ENCODE data around the gene COL11A2.
"Not testable (repeated sequence)": the region's sequence is repeated elsewhere in the genome, so short reads cannot be mapped to it uniquely, and the experiment has no call there.

The COL11A2 gene

DNA sequence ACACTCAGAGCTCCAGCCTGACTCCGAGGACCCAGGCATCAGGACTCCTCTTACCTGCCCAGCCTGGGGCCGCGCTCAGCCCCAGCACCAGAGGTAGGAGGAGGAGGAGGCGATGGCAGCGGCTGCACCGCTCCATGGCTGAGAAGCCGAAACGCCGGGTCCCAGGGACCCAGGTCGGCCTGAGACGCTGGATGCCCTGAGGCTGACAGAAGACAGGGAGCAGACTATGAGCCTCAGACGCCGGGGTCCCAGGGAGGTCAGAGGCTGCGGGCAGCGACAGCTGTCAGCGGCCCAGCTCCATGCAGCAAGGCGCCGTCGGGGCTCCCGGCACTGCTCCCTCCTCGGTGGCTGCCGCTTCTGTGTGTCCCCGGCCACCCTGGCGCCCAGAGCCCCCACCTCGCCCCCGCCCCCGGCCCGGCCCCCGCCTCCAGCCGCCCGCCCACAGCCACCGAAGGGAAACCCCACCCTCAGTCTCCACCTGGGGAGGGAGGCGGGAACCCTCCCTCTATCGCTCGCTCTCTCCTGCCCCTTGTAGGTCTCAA, at the start of gene COL11A2:
Gene COL11A2, minus strand, starts transcription at position 363 of the 542 bp plus-strand sequence. Its CDS starts 227 bp downstream, at position 136.
- DNase-seq (ENCODE audit: low spot score), result no peak

- DNase-seq (ENCODE audit: low spot score), result no peak
Observed at GRCh38 chr6:33241968-33242367, 49.7 kb upstream of the COL11A2 start.

DNA sequence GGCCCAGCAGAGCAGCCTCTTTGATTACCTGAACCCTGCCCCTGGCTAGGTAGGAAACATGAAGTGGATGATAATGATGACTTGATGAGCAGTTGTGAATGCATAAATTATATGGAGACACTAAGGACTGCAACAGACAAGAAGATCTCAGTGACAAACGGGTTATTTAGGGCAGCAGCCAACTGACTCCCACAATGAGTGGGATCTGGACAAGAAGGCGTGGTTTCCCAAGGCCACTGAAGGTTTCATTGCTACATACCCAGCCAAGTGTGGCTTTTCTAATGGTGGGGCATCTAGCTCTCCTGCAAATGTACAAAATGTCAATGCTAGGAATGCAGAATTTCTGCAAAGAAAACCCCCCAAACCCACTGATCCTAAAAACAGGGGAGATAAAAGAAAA, 45.5 kb upstream of the COL11A2 start:
- no peak for DNase-seq (ENCODE audit: low spot score)

GRCh38 chr6:33236852-33237251, 44.6 kb upstream of the COL11A2 start:
- DNase-seq (ENCODE audit: low spot score), result no peak

DNA sequence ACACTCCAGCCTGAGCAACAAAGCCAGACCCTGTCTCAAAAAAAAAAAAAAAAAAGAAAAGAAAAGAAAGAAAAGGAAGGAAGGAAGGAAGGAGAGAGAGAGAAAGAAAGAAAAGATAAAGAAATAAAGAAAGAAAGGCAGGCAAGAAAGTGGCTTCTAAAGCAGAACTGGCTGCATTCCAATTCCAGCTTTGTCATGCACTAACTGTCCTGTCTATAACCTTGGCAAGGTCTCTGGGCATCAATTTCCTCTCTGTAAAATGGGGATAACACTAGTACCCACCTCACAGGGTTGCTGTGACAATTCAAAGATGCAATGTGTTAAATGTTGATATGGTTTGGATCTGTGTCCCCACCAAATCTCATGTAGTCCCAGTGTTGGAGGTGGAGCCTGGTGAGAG, 44.1 kb upstream of the COL11A2 start:
- no peak for DNase-seq (ENCODE audit: low spot score)

GRCh38 chr6:33235221-33235634, 43.0 kb upstream of the COL11A2 start:
- no peak for DNase-seq (ENCODE audit: low spot score)

DNA sequence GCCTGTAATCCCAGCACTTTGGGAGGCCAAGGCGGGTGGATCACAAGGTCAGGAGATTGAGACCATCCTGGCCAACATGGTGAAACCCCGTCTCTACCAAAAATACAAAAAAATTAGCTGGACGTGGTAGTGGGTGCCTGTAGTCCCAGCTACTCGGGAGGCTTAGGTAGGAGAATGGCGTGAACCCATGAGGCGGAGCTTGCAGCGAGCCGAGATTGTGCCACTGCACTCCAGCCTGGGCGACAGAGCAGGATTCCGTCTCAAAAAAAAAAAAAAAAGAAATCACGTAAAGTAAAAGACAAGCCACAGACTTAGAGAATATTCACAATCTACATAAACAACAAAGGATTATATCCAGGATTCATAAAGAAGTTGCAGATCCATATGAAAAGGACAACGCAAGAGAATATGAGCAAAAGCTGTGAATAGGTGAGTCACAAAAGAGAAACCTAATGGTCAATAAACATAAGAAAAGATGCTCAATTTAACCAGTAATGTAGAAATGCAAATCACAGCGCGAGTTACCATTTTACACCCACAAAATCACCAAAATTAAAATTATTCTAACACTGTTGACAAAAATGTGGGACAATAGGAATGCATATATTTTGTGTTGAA, 34.3 kb upstream of the COL11A2 start:
- DNase-seq (ENCODE audit: low spot score), result not testable (repeated sequence)

DNA sequence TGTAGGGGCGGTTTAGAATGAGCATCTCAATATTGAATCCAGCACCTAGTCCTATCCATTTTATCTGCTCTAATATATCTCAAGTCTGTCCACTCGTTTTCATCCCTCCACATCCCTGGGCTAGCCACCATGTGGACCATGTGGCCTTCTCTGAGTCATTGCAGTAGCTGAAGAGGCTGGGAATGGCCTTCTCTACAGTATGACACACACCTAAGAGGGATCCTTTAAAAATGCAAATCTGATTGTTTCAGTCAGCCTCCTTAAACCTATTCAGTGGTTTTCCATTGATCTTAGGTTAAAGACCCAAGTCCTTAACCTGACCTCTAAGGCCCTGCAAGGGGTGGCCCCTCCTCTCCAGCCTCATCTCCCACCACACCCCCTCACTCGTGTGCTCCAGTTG, 25.4 kb upstream of the COL11A2 start:
- DNase-seq (ENCODE audit: low spot score), result peak; percentile 32

DNA sequence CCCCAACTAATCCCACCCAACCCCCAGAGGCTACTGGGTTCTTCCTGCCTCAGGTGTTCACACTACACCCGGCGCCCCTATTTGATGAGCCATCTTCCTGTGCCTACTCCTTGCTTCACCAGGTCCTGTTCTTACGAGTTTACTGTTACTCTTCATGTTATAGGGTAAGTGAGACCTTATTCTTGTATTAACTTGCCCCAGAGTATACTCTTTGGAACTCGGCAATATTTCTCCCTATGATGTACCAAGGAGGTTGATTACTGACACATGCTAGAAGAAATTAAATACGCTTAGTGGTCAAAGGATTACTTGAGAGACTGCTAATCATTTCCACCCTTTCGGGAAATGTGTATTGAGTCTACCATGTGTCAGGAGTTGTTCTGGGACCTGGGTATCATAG, 25.0 kb upstream of the COL11A2 start:
- DNase-seq (ENCODE audit: low spot score), result no peak

DNA sequence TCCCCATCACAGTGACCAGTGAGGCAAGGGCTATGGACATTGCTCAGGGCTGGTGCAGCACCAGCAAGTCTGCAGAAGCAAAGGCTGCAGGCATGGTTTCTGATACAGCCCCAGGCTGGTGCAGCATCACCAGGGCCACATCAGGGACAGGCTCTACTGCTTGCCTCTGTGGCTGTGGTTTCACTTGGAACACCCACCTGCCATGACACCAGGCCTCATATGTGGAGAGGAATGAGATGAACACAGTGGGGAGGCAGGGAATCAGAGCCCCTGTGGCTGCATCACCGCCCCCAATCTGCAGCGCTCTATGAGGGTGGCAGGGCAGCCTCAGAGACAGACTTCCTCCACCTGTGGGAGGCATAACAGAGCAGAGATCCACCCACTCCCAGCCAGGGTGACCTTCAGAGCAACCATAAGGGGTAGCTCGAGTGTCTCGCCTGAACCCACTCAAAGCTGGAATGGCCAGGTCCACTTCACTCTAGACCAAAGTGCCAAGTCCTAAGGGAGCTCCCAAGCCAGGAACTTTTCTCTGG, 23.9 kb upstream of the COL11A2 start:
- no peak for DNase-seq (ENCODE audit: low spot score)

DNA sequence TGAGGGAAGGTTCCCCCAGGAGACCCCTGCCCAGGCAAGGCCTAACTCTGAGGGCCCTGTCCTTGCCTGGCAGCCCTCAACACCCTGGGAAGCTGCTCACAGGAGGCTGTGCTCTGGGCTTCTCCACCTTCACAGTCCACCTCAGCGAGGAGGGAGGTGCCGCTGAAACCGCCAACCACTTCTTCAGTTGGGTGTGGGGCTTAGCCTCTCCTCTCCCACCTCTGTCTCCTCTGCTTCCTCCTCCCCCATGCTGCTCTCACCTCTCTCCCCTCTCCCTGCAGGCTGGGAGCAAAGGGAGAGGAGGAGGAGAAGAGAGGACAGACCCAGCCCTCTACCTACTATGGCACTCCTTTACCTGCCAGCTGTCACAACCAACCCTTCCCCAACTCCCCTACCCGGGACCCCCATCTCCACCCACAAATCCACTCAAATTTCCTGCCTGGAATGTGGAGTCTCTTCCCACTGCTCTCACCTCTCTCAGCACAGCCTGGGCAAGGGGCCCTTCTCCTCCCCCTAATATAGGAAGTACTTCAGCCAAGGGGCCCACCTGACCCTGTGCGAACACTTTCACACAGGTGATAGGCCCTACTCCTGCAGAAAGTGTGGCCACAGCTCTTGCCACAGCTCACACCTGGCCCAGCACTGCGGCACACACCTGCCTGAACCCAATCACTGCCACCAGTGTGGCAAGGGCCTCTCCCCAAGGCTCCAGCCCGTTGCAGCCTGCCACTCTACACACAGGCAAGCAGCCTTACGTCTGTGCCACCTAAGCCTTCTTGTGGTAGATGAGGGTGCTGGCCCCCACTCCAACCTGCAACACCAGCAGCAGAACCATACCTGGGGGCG, 23.2 kb upstream of the COL11A2 start:
- no peak for DNase-seq (ENCODE audit: low spot score)

DNA sequence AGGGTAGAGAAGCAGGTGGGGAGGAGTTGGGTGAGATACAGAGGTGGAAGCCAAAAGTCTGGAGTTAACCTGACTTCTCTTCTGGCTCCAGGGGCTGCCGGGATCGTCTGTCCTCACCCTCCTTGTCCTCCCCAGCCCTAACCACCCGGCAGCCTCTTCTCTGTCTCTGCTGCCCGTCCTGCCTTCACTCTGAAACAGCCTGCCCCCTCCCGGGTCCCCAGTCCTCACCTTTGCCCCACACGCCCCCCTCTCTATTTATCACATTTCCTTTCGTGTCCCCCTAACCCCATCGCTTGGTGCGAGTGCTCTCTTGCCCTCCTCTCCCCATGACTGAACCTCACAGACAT, 21.7 kb upstream of the COL11A2 start:
- DNase-seq (ENCODE audit: low spot score), result no peak

- DNase-seq (ENCODE audit: low spot score), result peak; percentile 51
Observed at GRCh38 chr6:33213166-33213988, 21.1 kb upstream of the COL11A2 start.

- no peak for DNase-seq (ENCODE audit: low spot score)
Observed at GRCh38 chr6:33212857-33213165, 20.5 kb upstream of the COL11A2 start.

DNA sequence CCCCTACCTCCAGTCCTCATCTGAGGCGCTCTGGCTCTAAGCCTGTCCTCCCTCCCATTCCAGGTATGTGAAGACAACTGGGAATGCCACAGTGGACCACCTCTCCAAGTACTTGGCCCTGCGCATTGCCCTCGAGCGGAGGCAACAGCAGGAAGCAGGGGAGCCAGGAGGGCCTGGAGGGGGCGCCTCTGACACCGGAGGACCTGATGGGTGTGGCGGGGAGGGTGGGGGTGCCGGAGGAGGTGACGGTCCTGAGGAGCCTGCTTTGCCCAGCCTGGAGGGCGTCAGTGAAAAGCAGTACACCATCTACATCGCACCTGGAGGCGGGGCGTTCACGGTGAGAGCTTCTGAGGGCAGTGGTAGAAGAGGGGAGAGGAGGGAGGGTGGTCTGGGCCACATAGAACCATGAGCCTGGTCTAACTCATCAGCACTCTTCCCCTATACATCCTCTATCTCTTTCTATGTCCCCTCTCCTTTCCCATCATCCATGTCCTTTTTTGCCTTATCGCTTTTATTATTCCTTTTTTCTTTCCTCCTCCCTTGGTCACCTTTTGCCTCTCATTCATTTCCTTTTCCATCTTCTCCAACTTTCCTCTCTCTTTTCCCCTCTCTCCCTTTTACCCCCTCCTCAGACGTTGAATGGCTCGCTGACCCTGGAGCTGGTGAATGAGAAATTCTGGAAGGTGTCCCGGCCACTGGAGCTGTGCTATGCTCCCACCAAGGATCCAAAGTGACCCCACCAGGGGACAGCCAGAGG, 19.6 kb upstream of the COL11A2 start:
- DNase-seq (ENCODE audit: low spot score), result no peak

DNA sequence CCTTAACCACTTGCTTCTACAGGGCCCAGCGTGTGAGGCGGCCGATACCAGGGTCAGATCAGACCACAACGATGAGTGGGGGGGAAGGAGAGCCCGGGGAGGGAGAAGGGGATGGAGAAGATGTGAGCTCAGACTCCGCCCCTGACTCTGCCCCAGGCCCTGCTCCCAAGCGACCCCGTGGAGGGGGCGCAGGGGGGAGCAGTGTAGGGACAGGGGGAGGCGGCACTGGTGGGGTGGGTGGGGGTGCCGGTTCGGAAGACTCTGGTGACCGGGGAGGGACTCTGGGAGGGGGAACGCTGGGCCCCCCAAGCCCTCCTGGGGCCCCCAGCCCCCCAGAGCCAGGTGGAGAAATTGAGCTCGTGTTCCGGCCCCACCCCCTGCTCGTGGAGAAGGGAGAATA, 18.9 kb upstream of the COL11A2 start:
- no peak for DNase-seq (ENCODE audit: low spot score)

GRCh38 chr6:33209856-33210255, 17.6 kb upstream of the COL11A2 start:
- no peak for DNase-seq (ENCODE audit: low spot score)

GRCh38 chr6:33208091-33208967, 16.1 kb upstream of the COL11A2 start, which contains the start of gene RING1:
Gene RING1, plus strand, starts transcription at chr6:33208500. Its CDS starts 323 bp downstream, at chr6:33208823.
- DNase-seq (ENCODE audit: low spot score), result peak; percentile 95

DNA sequence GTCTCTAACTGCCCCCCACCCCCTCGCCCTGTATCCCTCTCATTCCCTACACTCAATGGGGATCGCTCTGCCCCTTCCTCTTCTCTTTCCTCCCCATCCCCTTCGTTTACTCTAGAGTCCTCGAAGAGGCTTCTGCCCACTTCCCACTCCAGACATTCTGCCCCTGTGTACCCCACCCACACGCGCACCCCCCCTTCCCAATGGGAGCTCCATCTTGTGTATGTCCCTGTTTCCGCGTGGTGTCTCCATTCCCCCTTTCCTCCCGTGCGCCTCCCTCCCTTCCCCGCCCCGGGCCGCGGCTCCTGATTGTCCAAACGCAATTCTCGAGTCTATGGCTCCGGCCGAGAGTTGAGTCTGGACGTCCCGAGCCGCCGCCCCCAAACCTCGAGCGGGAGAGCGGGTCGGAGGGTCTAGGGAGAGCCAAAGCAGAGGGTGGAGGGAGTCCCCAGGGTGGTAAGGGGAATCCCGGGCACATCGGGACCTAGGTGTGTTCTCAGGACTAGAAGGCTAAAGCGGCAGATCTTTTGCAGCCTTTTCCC, 15.4 kb upstream of the COL11A2 start:
- peak; percentile 61 for DNase-seq (ENCODE audit: low spot score)

DNA sequence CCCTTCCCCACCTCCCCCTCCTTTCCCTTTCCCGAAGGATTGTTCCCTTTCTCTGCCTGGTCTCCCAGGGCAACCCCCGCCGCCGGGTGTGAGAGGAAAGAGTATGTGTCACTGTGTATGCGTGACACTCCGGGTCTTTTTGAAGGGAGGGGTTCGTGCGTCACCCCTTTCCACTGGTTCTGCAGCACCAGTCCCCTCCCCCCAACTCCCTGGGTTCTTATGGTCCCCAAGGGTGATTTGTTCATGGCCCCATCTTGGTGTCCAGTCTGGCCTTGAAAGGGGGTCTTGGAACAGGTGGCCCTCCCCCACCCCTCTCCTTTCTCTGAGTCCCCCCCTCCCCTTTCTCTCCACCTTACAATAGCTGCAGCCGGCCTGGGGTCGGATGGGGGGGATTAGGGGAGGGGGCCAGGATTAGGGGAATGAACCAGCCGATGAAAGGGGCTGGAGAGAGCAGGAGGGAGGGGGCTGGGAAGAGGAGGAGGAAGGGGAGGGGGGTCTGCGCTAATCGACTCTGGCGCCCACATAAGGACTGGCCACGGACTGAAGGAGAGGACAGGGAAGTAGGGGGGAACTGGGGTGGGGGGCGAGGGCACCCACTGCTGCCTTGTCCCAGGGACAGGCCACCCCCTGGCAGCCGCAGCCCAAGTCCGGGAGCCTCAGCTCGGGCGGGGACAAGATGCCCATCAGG, 14.7 kb upstream of the COL11A2 start:
- DNase-seq (ENCODE audit: low spot score), result peak; percentile 78
